ENCODE measurements around the gene FBXL5.

Gene FBXL5

GRCh38 chr4:15575966-15576365 lies 79.2 kb downstream of the FBXL5 start:
- Histone ChIP-seq H2AFZ (ENCODE audit: low read depth, low read length) (no peak overlapping the region), H3K79me2 (ENCODE audit: low read length) (no peaks in the 10 kb centered on the region), H3K9ac (ENCODE audit: low read length) (no peak overlapping the region), H3K4me2 (ENCODE audit: low read length) (no peak overlapping the region), H3K27me3 (ENCODE audit: low read depth, low read length) (no peaks in the 10 kb centered on the region), H4K20me1 (ENCODE audit: insufficient read depth, low read length) (no peaks in the 10 kb centered on the region), H3K9me3 (ENCODE audit: insufficient read depth, low read length) (no peaks in the 10 kb centered on the region), H3K27ac (ENCODE audit: low read length) (no peak overlapping the region), H3K4me3 (ENCODE audit: low read length) (no peak overlapping the region), H3K36me3 (replicated peaks; ENCODE audit: low read depth, low read length) (no peaks in the 10 kb centered on the region), H3K4me1 (ENCODE audit: low read length) (no peaks in the 10 kb centered on the region)
- no peak for TF ChIP-seq EZH2phosphoT487 (IDR thresholded peaks at IDR 0.05; ENCODE audit: low read depth)
- no peak for TF ChIP-seq CTCF (IDR thresholded peaks at IDR 0.05; ENCODE audit: low read depth, low read length)

DNA sequence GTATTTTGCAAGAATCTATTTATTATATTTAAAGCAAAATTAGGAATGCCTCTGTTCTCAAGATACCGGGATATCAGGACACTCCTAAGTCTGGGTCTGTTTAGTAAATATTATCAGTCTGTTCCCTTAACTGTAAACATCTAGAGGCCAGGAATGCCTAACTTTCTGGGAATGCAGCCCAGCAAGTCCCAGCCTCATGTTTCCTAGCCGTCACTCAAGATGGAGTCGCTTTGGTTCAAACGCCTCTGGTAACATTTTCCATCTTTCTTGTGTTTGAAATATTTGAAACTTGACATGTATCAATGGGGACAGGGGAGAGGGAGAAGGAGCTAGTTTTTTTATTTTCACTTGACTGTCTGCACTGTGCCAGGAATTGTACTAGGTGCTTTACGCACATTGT lies 85.4 kb downstream of the FBXL5 start:
- no peak for TF ChIP-seq EZH2phosphoT487 (IDR thresholded peaks at IDR 0.05; ENCODE audit: low read depth)
- no peak for TF ChIP-seq CTCF (IDR thresholded peaks at IDR 0.05; ENCODE audit: low read depth, low read length)
- H3K9ac ChIP-seq (ENCODE audit: low read length) = no peak overlapping the region
- no peak overlapping the region for H3K4me2 ChIP-seq (ENCODE audit: low read length)
- no peaks in the 10 kb centered on the region for H3K27me3 ChIP-seq (ENCODE audit: low read depth, low read length)
- H3K36me3 ChIP-seq (replicated peaks; ENCODE audit: low read depth, low read length) = no peaks in the 10 kb centered on the region
- H4K20me1 ChIP-seq (ENCODE audit: insufficient read depth, low read length) = no peaks in the 10 kb centered on the region
- H3K9me3 ChIP-seq (ENCODE audit: insufficient read depth, low read length) = no peaks in the 10 kb centered on the region
- no peaks in the 10 kb centered on the region for H3K4me1 ChIP-seq (ENCODE audit: low read length)
- no peak overlapping the region for H3K27ac ChIP-seq (ENCODE audit: low read length)
- no peak overlapping the region for H3K4me3 ChIP-seq (ENCODE audit: low read length)
- no peak overlapping the region for H2AFZ ChIP-seq (ENCODE audit: low read depth, low read length)
- H3K79me2 ChIP-seq (ENCODE audit: low read length) = no peaks in the 10 kb centered on the region

GRCh38 chr4:15568821-15569220 lies 86.3 kb downstream of the FBXL5 start:
- H3K4me3 ChIP-seq (ENCODE audit: low read length) = no peak overlapping the region
- H3K9ac ChIP-seq (ENCODE audit: low read length) = no peak overlapping the region
- H3K79me2 ChIP-seq (ENCODE audit: low read length) = no peaks in the 10 kb centered on the region
- no peaks in the 10 kb centered on the region for H3K9me3 ChIP-seq (ENCODE audit: insufficient read depth, low read length)
- no peaks in the 10 kb centered on the region for H3K36me3 ChIP-seq (replicated peaks; ENCODE audit: low read depth, low read length)
- H3K4me2 ChIP-seq (ENCODE audit: low read length) = no peak overlapping the region
- no peaks in the 10 kb centered on the region for H4K20me1 ChIP-seq (ENCODE audit: insufficient read depth, low read length)
- no peaks in the 10 kb centered on the region for H3K4me1 ChIP-seq (ENCODE audit: low read length)
- no peaks in the 10 kb centered on the region for H3K27me3 ChIP-seq (ENCODE audit: low read depth, low read length)
- no peak overlapping the region for H3K27ac ChIP-seq (ENCODE audit: low read length)
- no peak for TF ChIP-seq CTCF (IDR thresholded peaks at IDR 0.05; ENCODE audit: low read depth, low read length)
- TF ChIP-seq EZH2phosphoT487 (IDR thresholded peaks at IDR 0.05; ENCODE audit: low read depth) = no peak
- no peak overlapping the region for H2AFZ ChIP-seq (ENCODE audit: low read depth, low read length)

DNA sequence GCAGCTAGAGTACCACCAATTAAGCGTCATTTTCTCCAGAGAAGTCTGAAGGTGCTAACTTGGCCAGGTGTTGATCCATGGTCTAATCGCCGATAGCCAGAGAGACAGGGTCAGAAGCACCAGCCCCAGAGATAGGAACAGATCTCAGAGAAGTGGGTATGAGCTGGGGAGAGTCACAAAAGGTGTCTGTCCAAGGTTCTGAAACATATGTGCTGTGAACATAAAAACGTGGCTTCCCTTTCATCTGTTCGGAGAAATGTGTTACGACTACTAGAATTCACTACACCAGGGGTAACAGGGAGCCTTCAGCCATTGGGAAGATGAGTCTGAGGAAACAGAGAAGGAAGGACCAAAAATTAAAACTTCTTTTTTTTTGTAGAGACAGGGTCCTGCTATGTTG lies 91.3 kb downstream of the FBXL5 start:
- peaks cover 6% of the 10 kb centered on the region for H3K4me1 ChIP-seq (ENCODE audit: low read length)
- H3K4me3 ChIP-seq (ENCODE audit: low read length) = no peak overlapping the region
- H3K9me3 ChIP-seq (ENCODE audit: insufficient read depth, low read length) = no peaks in the 10 kb centered on the region
- no peaks in the 10 kb centered on the region for H4K20me1 ChIP-seq (ENCODE audit: insufficient read depth, low read length)
- no peak overlapping the region for H2AFZ ChIP-seq (ENCODE audit: low read depth, low read length)
- no peak overlapping the region for H3K9ac ChIP-seq (ENCODE audit: low read length)
- no peak overlapping the region for H3K4me2 ChIP-seq (ENCODE audit: low read length)
- no peaks in the 10 kb centered on the region for H3K79me2 ChIP-seq (ENCODE audit: low read length)
- H3K36me3 ChIP-seq (replicated peaks; ENCODE audit: low read depth, low read length) = no peaks in the 10 kb centered on the region
- no peaks in the 10 kb centered on the region for H3K27me3 ChIP-seq (ENCODE audit: low read depth, low read length)
- TF ChIP-seq CTCF (IDR thresholded peaks at IDR 0.05; ENCODE audit: low read depth, low read length) (no peak), EZH2phosphoT487 (IDR thresholded peaks at IDR 0.05; ENCODE audit: low read depth) (no peak)
- H3K27ac ChIP-seq (ENCODE audit: low read length) = no peak overlapping the region

Measured in OCI-LY3 (cell line).